Measurements from ENCODE around the gene GSTK1. TPM values are rescaled to one million over a fixed set of nuclear protein-coding genes. Genes with fewer than 3 reads are reported as not detected.

Gene GSTK1
- total and polyA plus RNA-seq, 9 of the 15 experiments (the other 6 are each of a cell fraction or from before 2014, with no cell fraction given), result 155 to 441 (median 233) TPM

DNA sequence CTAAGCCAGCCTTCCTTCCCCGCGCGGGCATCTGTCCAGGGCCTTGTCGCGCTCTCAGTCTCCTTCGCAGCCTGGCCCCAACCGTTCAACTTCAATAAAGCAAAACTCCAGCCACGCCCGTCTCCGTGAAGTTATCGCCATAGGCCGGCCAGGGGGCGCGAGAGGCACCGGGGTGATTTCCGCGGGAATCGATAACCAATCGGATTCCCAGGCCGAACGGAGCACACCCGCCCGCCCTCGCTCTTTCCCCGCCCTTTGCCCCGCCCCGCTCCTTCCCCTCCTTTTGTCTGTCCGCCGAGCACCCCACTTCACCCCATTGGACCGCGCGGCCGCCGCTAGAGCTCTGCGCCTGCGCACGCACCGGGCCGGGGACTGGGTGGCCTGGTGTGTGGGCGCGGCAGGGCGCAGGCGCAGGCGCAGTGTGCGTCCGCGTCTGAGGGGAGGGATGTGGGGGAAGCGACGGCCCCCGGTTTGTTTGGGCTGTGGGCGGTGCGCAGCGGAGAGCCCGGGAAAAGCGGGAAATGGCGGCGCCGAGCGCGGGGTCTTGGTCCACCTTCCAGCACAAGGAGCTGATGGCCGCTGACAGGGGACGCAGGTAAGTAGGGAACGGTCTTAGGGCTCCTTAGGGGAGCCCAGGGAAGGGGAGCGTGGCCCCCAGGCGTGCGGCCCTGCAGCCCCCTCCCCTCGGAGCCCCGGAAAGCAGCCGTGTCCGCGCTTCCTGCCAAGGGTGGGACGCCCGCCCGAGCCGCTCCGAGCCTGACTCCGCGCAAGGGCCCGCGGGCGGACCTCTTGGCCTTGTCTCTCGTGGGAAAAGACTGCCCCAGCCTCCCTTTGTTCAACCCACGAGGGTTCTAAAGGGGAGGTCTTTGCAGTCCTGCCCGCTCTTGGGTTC is 24.9 kb downstream of the GSTK1 start, which contains the start of gene CASP2 (continued):
- TF ChIP-seq, protein P1, sequence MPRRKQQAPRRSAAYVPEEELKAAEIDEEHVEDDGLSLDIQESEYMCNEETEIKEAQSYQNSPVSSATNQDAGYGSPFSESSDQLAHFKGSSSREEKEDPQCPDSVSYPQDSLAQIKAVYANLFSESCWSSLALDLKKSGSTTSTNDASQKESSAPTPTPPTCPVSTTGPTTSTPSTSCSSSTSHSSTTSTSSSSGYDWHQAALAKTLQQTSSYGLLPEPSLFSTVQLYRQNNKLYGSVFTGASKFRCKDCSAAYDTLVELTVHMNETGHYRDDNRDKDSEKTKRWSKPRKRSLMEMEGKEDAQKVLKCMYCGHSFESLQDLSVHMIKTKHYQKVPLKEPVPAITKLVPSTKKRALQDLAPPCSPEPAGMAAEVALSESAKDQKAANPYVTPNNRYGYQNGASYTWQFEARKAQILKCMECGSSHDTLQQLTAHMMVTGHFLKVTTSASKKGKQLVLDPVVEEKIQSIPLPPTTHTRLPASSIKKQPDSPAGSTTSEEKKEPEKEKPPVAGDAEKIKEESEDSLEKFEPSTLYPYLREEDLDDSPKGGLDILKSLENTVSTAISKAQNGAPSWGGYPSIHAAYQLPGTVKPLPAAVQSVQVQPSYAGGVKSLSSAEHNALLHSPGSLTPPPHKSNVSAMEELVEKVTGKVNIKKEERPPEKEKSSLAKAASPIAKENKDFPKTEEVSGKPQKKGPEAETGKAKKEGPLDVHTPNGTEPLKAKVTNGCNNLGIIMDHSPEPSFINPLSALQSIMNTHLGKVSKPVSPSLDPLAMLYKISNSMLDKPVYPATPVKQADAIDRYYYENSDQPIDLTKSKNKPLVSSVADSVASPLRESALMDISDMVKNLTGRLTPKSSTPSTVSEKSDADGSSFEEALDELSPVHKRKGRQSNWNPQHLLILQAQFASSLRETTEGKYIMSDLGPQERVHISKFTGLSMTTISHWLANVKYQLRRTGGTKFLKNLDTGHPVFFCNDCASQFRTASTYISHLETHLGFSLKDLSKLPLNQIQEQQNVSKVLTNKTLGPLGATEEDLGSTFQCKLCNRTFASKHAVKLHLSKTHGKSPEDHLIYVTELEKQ (CRISPR knock-in tag; IDR thresholded peaks at IDR 0.05), result 0 out of 2 replicates have a peak, but pooled peaks have one; percentile 51
- TF ChIP-seq U2AF1 (optimal IDR thresholded peaks at IDR 0.05; ENCODE audit: low read depth, low read length) (peak; percentile 18), RBBP5 (IDR thresholded peaks at IDR 0.05; ENCODE audit: borderline replicate concordance, insufficient read depth, low read length, poor library complexity, severe bottlenecking) (peak; percentile 87), RB1 (IDR thresholded peaks at IDR 0.05; ENCODE audit: low read depth) (peak; percentile 95), POLR2G (IDR thresholded peaks at IDR 0.05; ENCODE audit: low read depth, low read length) (peak; percentile 99), SIN3B (IDR thresholded peaks at IDR 0.05; ENCODE audit: low read depth) (0 out of 2 replicates have a peak, but pooled peaks have one; percentile 31), LARP7 (IDR thresholded peaks at IDR 0.05) (no peak), ZKSCAN8 (CRISPR knock-in tag; IDR thresholded peaks at IDR 0.05) (no peak), MXI1 (IDR thresholded peaks at IDR 0.05; ENCODE audit: low read depth, low read length) (peak; percentile 18; the same call in 1 of the 2 replicates)
- TF ChIP-seq, protein P2, sequence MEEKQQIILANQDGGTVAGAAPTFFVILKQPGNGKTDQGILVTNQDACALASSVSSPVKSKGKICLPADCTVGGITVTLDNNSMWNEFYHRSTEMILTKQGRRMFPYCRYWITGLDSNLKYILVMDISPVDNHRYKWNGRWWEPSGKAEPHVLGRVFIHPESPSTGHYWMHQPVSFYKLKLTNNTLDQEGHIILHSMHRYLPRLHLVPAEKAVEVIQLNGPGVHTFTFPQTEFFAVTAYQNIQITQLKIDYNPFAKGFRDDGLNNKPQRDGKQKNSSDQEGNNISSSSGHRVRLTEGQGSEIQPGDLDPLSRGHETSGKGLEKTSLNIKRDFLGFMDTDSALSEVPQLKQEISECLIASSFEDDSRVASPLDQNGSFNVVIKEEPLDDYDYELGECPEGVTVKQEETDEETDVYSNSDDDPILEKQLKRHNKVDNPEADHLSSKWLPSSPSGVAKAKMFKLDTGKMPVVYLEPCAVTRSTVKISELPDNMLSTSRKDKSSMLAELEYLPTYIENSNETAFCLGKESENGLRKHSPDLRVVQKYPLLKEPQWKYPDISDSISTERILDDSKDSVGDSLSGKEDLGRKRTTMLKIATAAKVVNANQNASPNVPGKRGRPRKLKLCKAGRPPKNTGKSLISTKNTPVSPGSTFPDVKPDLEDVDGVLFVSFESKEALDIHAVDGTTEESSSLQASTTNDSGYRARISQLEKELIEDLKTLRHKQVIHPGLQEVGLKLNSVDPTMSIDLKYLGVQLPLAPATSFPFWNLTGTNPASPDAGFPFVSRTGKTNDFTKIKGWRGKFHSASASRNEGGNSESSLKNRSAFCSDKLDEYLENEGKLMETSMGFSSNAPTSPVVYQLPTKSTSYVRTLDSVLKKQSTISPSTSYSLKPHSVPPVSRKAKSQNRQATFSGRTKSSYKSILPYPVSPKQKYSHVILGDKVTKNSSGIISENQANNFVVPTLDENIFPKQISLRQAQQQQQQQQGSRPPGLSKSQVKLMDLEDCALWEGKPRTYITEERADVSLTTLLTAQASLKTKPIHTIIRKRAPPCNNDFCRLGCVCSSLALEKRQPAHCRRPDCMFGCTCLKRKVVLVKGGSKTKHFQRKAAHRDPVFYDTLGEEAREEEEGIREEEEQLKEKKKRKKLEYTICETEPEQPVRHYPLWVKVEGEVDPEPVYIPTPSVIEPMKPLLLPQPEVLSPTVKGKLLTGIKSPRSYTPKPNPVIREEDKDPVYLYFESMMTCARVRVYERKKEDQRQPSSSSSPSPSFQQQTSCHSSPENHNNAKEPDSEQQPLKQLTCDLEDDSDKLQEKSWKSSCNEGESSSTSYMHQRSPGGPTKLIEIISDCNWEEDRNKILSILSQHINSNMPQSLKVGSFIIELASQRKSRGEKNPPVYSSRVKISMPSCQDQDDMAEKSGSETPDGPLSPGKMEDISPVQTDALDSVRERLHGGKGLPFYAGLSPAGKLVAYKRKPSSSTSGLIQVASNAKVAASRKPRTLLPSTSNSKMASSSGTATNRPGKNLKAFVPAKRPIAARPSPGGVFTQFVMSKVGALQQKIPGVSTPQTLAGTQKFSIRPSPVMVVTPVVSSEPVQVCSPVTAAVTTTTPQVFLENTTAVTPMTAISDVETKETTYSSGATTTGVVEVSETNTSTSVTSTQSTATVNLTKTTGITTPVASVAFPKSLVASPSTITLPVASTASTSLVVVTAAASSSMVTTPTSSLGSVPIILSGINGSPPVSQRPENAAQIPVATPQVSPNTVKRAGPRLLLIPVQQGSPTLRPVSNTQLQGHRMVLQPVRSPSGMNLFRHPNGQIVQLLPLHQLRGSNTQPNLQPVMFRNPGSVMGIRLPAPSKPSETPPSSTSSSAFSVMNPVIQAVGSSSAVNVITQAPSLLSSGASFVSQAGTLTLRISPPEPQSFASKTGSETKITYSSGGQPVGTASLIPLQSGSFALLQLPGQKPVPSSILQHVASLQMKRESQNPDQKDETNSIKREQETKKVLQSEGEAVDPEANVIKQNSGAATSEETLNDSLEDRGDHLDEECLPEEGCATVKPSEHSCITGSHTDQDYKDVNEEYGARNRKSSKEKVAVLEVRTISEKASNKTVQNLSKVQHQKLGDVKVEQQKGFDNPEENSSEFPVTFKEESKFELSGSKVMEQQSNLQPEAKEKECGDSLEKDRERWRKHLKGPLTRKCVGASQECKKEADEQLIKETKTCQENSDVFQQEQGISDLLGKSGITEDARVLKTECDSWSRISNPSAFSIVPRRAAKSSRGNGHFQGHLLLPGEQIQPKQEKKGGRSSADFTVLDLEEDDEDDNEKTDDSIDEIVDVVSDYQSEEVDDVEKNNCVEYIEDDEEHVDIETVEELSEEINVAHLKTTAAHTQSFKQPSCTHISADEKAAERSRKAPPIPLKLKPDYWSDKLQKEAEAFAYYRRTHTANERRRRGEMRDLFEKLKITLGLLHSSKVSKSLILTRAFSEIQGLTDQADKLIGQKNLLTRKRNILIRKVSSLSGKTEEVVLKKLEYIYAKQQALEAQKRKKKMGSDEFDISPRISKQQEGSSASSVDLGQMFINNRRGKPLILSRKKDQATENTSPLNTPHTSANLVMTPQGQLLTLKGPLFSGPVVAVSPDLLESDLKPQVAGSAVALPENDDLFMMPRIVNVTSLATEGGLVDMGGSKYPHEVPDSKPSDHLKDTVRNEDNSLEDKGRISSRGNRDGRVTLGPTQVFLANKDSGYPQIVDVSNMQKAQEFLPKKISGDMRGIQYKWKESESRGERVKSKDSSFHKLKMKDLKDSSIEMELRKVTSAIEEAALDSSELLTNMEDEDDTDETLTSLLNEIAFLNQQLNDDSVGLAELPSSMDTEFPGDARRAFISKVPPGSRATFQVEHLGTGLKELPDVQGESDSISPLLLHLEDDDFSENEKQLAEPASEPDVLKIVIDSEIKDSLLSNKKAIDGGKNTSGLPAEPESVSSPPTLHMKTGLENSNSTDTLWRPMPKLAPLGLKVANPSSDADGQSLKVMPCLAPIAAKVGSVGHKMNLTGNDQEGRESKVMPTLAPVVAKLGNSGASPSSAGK (IDR thresholded peaks at IDR 0.05), result peak; percentile 100

All from K562 (cell line).